HEK293 (cell line): Measurements from ENCODE around the gene HEATR5A.
A peak's percentile ranks its signal among the peaks of the same experiment; 100 is the strongest.

Experiments used
- CTCF ChIA-PET: fragments of 350-600 bp; formaldehyde crosslinking; extraction: SDS; loops from one replicate; lab custom pipeline; 2021; ENCODE audit warnings: antibody characterized with exemption; lab: Yijun Ruan, JAX
- POLR2A ChIA-PET: fragments of 300-600 bp; formaldehyde crosslinking; extraction: SDS; loops from one replicate; lab custom pipeline; 2020; ENCODE audit warnings: antibody characterized with exemption, inconsistent platforms; lab: Yijun Ruan, JAX
- H3K27ac ChIP-seq: fragments of 200-500 bp; sonication (Bioruptor generic); 2 replicates; pipeline ENCODE4 v1.5.1; 2014; ENCODE audit warnings: low read depth, low read length, control low read depth, inconsistent platforms; ENCODE audit errors: extremely low read depth
- H3K36me3 ChIP-seq, 2 experiments: fragments of 200-500 bp in 1 of 2; sonication (Bioruptor generic) in 1 of 2; 1 replicate in 1 of 2; 2 replicates in 1 of 2; pipeline ENCODE4 v1.5.1; 2014 to 2017; ENCODE audit warnings: inconsistent platforms in 2 of 2, low read length in 2 of 2; ENCODE audit not compliant: control insufficient read depth in 2 of 2, insufficient read depth in 1 of 2
- H3K4me1 ChIP-seq: fragments of 200-500 bp; sonication (Bioruptor generic); 2 replicates; pipeline ENCODE4 v1.5.1; 2014; ENCODE audit warnings: mild to moderate bottlenecking, low read length, inconsistent platforms; ENCODE audit not compliant: control insufficient read depth, insufficient read depth
- H3K4me3 ChIP-seq: 2 replicates; pipeline ENCODE4 v1.5.1; 2011; ENCODE audit warnings: low read depth, mild to moderate bottlenecking, control low read depth, low read length, moderate library complexity
- H3K9me3 ChIP-seq: fragments of 200-500 bp; sonication (Bioruptor generic); 2 replicates; pipeline ENCODE4 v1.5.1; 2014; ENCODE audit warnings: low read depth, low read length, inconsistent platforms; ENCODE audit not compliant: control insufficient read depth, insufficient read depth
- BCL11A ChIP-seq: fragments of 450-650 bp; formaldehyde crosslinking; IDR thresholded peaks from 2 replicates; pipeline ENCODE4 v1.5.1; 2016; ENCODE audit warnings: low read depth, missing biosample characterization, missing genetic modification characterization
- MEIS1 ChIP-seq: sonication (generic); formaldehyde crosslinking; IDR thresholded peaks from 2 replicates; pipeline ENCODE4 v1.8.1; 2022; ENCODE audit warnings: missing genetic modification reagents, mild to moderate bottlenecking, borderline replicate concordance
- REPIN1 ChIP-seq: fragments of 450-650 bp; formaldehyde crosslinking; IDR thresholded peaks from 2 replicates; pipeline ENCODE4 v1.5.1; 2017; ENCODE audit warnings: missing biosample characterization, missing genetic modification characterization, low read depth
- TRIM28 ChIP-seq: IDR thresholded peaks from 2 replicates; pipeline ENCODE4 v1.6.1; 2011; ENCODE audit warnings: low read length, control low read depth, borderline replicate concordance
- YY1 ChIP-seq: fragments of 450-650 bp; formaldehyde crosslinking; IDR thresholded peaks from 2 replicates; pipeline ENCODE4 v1.5.1; 2018; ENCODE audit warnings: missing biosample characterization, missing genetic modification characterization
- YY2 ChIP-seq: fragments of 450-650 bp; formaldehyde crosslinking; IDR thresholded peaks from 2 replicates; pipeline ENCODE4 v1.5.1; 2016; ENCODE audit warnings: missing biosample characterization, missing genetic modification characterization
- ZFP37 ChIP-seq: fragments of 450-650 bp; formaldehyde crosslinking; IDR thresholded peaks from 2 replicates; pipeline ENCODE4 v1.5.1; 2016; ENCODE audit warnings: missing biosample characterization, missing genetic modification characterization
- ZNF175 ChIP-seq: fragments of 450-650 bp; formaldehyde crosslinking; IDR thresholded peaks from 2 replicates; pipeline ENCODE4 v1.5.1; 2016; ENCODE audit warnings: missing biosample characterization, missing genetic modification characterization
- ZNF24 ChIP-seq: fragments of 450-650 bp; formaldehyde crosslinking; IDR thresholded peaks from 2 replicates; pipeline ENCODE4 v1.5.1; 2016; ENCODE audit warnings: missing biosample characterization, missing genetic modification characterization
- ZNF292 ChIP-seq: fragments of 450-650 bp; formaldehyde crosslinking; IDR thresholded peaks from 2 replicates; pipeline ENCODE4 v1.5.1; 2016; ENCODE audit warnings: low read depth, missing biosample characterization, missing genetic modification characterization, borderline replicate concordance
- ZNF350 ChIP-seq: fragments of 450-650 bp; formaldehyde crosslinking; IDR thresholded peaks from 2 replicates; pipeline ENCODE4 v1.5.0; 2017; ENCODE audit warnings: missing biosample characterization, mild to moderate bottlenecking, missing genetic modification characterization
- ZNF391 ChIP-seq: fragments of 450-650 bp; formaldehyde crosslinking; IDR thresholded peaks from 2 replicates; pipeline ENCODE4 v1.5.1; 2016; ENCODE audit warnings: low read depth, missing biosample characterization, missing genetic modification characterization, borderline replicate concordance
- ZNF624 ChIP-seq: fragments of 450-650 bp; formaldehyde crosslinking; IDR thresholded peaks from 2 replicates; pipeline ENCODE4 v1.5.1; 2017; ENCODE audit warnings: missing biosample characterization, missing genetic modification characterization
- ZNF654 ChIP-seq: fragments of 450-650 bp; formaldehyde crosslinking; IDR thresholded peaks from 2 replicates; pipeline ENCODE4 v1.5.1; 2016; ENCODE audit warnings: low read depth, missing biosample characterization, missing genetic modification characterization
- ZNF747 ChIP-seq: fragments of 450-650 bp; formaldehyde crosslinking; IDR thresholded peaks from 2 replicates; pipeline ENCODE4 v1.5.1; 2016; ENCODE audit warnings: missing biosample characterization, missing genetic modification characterization
- ZNF777 ChIP-seq: fragments of 450-650 bp; formaldehyde crosslinking; IDR thresholded peaks from 2 replicates; pipeline ENCODE4 v1.5.1; 2017; ENCODE audit warnings: missing biosample characterization, missing genetic modification characterization, borderline replicate concordance
- ZNF791 ChIP-seq: fragments of 450-650 bp; formaldehyde crosslinking; IDR thresholded peaks from 2 replicates; pipeline ENCODE4 v1.5.1; 2016; ENCODE audit warnings: missing biosample characterization, missing genetic modification characterization
- ZSCAN23 ChIP-seq: fragments of 450-650 bp; formaldehyde crosslinking; IDR thresholded peaks from 2 replicates; pipeline ENCODE4 v1.5.1; 2016; ENCODE audit warnings: missing biosample characterization, missing genetic modification characterization
- TF ChIP-seq, protein P1 (sequence below): fragments of 450-650 bp; formaldehyde crosslinking; IDR thresholded peaks from 2 replicates; pipeline ENCODE4; 2016; ENCODE audit warnings: missing biosample characterization, missing genetic modification characterization
- TF ChIP-seq, protein P2 (sequence below): fragments of 450-650 bp; formaldehyde crosslinking; IDR thresholded peaks from 2 replicates; pipeline ENCODE4 v1.5.1; 2017; ENCODE audit warnings: missing biosample characterization, missing genetic modification characterization
- TF ChIP-seq, protein P3 (sequence below): fragments of 450-650 bp; formaldehyde crosslinking; IDR thresholded peaks from 2 replicates; pipeline ENCODE4 v1.5.1; 2017; ENCODE audit warnings: missing biosample characterization, missing genetic modification characterization

The HEATR5A gene

DNA sequence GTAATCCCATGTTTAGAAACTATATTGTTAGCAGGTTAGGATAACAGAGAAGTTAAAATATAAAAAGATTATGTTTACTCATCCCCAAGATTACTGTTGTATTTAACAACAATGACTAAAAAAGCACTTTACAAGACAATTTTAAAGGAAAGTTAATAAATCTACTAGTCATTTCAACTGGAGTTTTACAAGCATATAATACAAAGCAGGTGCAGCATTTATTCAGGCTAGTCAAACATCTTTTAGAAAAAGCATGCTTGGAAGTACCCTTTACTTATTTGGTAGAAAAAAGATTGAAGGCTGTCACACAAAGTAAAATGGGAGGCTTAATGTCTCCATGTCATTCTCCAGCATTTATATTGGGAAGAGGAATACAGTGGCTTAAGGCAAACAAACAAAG is 80.6 kb downstream of the HEATR5A start:
- POLR2A ChIA-PET, result no interaction called here
- Histone ChIP-seq H3K4me3 (no peak overlapping the region), H3K9me3 (no peaks in the 10 kb centered on the region), H3K4me1 (no peaks in the 10 kb centered on the region), H3K27ac (no peak overlapping the region), H3K36me3 (peaks cover 12 to 18% of the 10 kb centered on the region in 2 experiments)
- CTCF ChIA-PET, result no interaction called here
- no peak for TF ChIP-seq ZNF350
- no peak for TF ChIP-seq ZNF24 (tag by site-specific recombination)
- TF ChIP-seq, protein P1, sequence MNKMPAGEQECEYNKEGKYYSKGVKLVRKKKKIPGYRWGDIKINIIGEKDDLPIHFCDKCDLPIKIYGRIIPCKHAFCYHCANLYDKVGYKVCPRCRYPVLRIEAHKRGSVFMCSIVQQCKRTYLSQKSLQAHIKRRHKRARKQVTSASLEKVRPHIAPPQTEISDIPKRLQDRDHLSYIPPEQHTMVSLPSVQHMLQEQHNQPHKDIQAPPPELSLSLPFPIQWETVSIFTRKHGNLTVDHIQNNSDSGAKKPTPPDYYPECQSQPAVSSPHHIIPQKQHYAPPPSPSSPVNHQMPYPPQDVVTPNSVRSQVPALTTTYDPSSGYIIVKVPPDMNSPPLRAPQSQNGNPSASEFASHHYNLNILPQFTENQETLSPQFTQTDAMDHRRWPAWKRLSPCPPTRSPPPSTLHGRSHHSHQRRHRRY (tag by site-specific recombination), result no peak
- TF ChIP-seq ZNF292 (tag by site-specific recombination), result no peak
- TF ChIP-seq, protein P2, sequence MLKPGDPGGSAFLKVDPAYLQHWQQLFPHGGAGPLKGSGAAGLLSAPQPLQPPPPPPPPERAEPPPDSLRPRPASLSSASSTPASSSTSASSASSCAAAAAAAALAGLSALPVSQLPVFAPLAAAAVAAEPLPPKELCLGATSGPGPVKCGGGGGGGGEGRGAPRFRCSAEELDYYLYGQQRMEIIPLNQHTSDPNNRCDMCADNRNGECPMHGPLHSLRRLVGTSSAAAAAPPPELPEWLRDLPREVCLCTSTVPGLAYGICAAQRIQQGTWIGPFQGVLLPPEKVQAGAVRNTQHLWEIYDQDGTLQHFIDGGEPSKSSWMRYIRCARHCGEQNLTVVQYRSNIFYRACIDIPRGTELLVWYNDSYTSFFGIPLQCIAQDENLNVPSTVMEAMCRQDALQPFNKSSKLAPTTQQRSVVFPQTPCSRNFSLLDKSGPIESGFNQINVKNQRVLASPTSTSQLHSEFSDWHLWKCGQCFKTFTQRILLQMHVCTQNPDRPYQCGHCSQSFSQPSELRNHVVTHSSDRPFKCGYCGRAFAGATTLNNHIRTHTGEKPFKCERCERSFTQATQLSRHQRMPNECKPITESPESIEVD (tag by site-specific recombination), result 0 out of 2 replicates have a peak, but pooled peaks have one; percentile 52
- TF ChIP-seq YY1, result no peak

DNA sequence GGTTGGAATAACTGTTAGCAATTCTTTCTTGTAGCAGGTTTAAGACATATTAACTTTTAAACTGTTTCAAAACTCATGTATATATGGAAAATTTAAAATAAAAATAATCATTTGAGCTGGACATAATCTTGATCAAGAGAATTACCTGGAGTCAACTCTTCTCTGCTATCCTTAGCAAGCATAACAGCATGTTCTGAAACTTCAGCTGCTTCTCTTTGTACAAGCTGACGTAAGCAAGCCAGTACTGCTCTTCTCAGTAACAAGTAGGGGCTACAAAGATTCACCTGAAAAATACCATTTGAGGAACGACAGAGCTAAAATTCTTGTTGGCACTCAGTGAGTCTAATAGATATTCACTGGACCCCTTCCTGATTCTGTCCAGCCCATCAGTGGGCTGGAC is 83.0 kb downstream of the HEATR5A start:
- TF ChIP-seq MEIS1 (CRISPR knock-in tag) (no peak), ZNF791 (no peak), ZNF175 (tag by site-specific recombination) (no peak), YY2 (tag by site-specific recombination) (no peak), ZNF777 (tag by site-specific recombination) (no peak), BCL11A (tag by site-specific recombination) (no peak), ZNF654 (tag by site-specific recombination) (no peak), ZSCAN23 (no peak), ZNF624 (no peak), ZNF391 (no peak), ZNF747 (tag by site-specific recombination) (no peak), TRIM28 (no peak), REPIN1 (no peak), ZFP37 (tag by site-specific recombination) (no peak)
- TF ChIP-seq, protein P3, sequence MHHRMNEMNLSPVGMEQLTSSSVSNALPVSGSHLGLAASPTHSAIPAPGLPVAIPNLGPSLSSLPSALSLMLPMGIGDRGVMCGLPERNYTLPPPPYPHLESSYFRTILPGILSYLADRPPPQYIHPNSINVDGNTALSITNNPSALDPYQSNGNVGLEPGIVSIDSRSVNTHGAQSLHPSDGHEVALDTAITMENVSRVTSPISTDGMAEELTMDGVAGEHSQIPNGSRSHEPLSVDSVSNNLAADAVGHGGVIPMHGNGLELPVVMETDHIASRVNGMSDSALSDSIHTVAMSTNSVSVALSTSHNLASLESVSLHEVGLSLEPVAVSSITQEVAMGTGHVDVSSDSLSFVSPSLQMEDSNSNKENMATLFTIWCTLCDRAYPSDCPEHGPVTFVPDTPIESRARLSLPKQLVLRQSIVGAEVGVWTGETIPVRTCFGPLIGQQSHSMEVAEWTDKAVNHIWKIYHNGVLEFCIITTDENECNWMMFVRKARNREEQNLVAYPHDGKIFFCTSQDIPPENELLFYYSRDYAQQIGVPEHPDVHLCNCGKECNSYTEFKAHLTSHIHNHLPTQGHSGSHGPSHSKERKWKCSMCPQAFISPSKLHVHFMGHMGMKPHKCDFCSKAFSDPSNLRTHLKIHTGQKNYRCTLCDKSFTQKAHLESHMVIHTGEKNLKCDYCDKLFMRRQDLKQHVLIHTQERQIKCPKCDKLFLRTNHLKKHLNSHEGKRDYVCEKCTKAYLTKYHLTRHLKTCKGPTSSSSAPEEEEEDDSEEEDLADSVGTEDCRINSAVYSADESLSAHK (tag by site-specific recombination), result no peak
- Histone ChIP-seq H3K36me3 (peaks cover 10 to 12% of the 10 kb centered on the region in 2 experiments; a peak in 2 of 3 replicates), H3K27ac (no peak overlapping the region), H3K9me3 (no peaks in the 10 kb centered on the region), H3K4me1 (no peaks in the 10 kb centered on the region), H3K4me3 (no peak overlapping the region)
- ChIA-PET POLR2A (no interaction called here), CTCF (interaction anchor here (0.9 kb wide), 1 partner anchor 9 kb away, joined by 4 read pairs; no protein-coding TSS in a partner anchor)
